ENCODE data around the gene COLEC11. TPM values are rescaled to one million over a fixed set of nuclear protein-coding genes. Genes with fewer than 3 reads are reported as not detected.
A peak's percentile ranks its signal among the peaks of the same experiment; 100 is the strongest.

Gene COLEC11
- total RNA-seq, 1 experiment from 2014 or later, result 1.3 TPM

DNA sequence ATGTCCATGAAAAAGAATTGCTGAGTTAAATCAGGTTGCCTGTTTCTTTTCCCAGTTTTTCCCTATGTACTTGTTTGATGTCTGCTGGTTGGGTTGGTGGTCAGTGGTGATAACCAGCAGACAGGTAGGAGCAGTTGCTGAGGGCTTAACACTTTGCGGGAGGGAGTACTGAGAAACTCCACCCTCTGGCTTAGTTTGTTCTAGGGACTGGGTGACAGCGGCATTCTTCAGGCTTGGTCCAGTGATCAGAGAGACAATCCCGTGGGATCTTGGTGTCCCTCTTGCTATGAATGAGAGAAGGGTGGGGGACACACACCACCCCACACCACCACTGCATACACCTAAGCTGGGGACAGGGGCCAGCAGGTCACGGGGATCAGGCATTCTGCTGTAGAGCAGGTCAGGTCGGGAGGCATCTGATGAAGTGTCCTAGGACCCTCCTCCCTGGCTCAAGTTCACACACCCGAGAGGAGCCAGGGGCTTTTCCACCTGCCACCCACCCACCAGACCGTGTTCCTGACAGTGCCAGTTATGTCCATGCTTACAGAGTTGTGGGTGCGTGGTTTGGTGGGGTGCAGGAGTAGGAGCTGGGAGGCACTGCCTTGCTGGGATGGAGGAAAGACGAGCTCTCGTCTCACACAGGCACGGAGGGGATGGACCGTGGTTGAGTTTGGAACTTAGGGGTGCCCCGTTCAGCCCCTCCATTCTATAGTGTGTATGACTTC lies 41.8 kb downstream of the COLEC11 start:
- 0 out of 2 replicates have a peak, but pooled peaks cover 8% of the 10 kb centered on the region for H3K4me1 Mint-ChIP-seq
- H3K27me3 Mint-ChIP-seq (ENCODE audit: low read depth), result no peaks in the 10 kb centered on the region
- TF ChIP-seq ZNF232 (CRISPR knock-in tag; IDR thresholded peaks at IDR 0.05) (no peak), FOXK1 (CRISPR knock-in tag; IDR thresholded peaks at IDR 0.05) (no peak), MYBL2 (CRISPR knock-in tag; IDR thresholded peaks at IDR 0.05) (no peak), PRRX2 (CRISPR knock-in tag; IDR thresholded peaks at IDR 0.05) (no peak), ETV6 (CRISPR knock-in tag; IDR thresholded peaks at IDR 0.05) (no peak), ZNF138 (CRISPR knock-in tag; conservative IDR thresholded peaks at IDR 0.05) (no peak)
- TF ChIP-seq, protein P1, sequence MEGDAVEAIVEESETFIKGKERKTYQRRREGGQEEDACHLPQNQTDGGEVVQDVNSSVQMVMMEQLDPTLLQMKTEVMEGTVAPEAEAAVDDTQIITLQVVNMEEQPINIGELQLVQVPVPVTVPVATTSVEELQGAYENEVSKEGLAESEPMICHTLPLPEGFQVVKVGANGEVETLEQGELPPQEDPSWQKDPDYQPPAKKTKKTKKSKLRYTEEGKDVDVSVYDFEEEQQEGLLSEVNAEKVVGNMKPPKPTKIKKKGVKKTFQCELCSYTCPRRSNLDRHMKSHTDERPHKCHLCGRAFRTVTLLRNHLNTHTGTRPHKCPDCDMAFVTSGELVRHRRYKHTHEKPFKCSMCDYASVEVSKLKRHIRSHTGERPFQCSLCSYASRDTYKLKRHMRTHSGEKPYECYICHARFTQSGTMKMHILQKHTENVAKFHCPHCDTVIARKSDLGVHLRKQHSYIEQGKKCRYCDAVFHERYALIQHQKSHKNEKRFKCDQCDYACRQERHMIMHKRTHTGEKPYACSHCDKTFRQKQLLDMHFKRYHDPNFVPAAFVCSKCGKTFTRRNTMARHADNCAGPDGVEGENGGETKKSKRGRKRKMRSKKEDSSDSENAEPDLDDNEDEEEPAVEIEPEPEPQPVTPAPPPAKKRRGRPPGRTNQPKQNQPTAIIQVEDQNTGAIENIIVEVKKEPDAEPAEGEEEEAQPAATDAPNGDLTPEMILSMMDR (IDR thresholded peaks at IDR 0.05), result no peak
- TF ChIP-seq, protein P2, sequence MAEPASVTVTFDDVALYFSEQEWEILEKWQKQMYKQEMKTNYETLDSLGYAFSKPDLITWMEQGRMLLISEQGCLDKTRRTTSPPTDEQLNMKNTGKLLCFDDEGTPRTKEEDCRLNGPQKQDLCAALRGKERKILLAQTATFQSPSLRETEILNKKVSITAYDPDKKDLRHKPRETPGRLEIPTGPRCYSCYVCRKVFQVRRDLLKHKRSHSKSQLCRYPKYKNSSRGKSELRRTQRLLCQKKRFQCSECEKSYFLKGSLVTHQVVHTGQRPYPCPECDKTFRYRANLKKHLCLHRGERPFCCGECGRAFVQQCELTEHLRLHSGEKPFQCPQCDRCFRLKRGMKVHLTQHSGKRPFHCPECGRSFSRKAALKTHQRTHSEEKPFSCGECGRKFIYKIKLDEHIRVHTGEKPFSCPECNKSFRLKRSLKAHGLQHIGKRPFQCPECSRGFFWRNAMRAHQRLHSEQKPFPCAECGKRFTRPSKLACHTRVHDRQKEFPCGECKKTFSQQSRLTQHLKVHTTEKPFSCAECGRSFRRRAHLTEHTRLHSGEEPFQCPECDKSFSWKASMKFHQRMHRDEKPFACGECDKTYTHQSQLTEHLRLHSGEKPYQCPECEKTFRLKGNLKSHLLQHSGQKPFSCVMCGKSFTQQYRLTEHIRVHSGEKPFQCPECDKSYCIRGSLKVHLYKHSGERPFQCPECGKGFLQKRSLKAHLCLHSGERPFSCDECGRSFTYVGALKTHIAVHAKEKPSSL (CRISPR knock-in tag; conservative IDR thresholded peaks at IDR 0.05), result no peak
- TF ChIP-seq, protein P3, sequence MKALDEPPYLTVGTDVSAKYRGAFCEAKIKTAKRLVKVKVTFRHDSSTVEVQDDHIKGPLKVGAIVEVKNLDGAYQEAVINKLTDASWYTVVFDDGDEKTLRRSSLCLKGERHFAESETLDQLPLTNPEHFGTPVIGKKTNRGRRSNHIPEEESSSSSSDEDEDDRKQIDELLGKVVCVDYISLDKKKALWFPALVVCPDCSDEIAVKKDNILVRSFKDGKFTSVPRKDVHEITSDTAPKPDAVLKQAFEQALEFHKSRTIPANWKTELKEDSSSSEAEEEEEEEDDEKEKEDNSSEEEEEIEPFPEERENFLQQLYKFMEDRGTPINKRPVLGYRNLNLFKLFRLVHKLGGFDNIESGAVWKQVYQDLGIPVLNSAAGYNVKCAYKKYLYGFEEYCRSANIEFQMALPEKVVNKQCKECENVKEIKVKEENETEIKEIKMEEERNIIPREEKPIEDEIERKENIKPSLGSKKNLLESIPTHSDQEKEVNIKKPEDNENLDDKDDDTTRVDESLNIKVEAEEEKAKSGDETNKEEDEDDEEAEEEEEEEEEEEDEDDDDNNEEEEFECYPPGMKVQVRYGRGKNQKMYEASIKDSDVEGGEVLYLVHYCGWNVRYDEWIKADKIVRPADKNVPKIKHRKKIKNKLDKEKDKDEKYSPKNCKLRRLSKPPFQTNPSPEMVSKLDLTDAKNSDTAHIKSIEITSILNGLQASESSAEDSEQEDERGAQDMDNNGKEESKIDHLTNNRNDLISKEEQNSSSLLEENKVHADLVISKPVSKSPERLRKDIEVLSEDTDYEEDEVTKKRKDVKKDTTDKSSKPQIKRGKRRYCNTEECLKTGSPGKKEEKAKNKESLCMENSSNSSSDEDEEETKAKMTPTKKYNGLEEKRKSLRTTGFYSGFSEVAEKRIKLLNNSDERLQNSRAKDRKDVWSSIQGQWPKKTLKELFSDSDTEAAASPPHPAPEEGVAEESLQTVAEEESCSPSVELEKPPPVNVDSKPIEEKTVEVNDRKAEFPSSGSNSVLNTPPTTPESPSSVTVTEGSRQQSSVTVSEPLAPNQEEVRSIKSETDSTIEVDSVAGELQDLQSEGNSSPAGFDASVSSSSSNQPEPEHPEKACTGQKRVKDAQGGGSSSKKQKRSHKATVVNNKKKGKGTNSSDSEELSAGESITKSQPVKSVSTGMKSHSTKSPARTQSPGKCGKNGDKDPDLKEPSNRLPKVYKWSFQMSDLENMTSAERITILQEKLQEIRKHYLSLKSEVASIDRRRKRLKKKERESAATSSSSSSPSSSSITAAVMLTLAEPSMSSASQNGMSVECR (CRISPR knock-in tag; IDR thresholded peaks at IDR 0.05; ENCODE audit: borderline replicate concordance), result no peak
- TF ChIP-seq, protein P4, sequence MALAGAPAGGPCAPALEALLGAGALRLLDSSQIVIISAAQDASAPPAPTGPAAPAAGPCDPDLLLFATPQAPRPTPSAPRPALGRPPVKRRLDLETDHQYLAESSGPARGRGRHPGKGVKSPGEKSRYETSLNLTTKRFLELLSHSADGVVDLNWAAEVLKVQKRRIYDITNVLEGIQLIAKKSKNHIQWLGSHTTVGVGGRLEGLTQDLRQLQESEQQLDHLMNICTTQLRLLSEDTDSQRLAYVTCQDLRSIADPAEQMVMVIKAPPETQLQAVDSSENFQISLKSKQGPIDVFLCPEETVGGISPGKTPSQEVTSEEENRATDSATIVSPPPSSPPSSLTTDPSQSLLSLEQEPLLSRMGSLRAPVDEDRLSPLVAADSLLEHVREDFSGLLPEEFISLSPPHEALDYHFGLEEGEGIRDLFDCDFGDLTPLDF (CRISPR knock-in tag; IDR thresholded peaks at IDR 0.05), result no peak
- TF ChIP-seq, protein P5, sequence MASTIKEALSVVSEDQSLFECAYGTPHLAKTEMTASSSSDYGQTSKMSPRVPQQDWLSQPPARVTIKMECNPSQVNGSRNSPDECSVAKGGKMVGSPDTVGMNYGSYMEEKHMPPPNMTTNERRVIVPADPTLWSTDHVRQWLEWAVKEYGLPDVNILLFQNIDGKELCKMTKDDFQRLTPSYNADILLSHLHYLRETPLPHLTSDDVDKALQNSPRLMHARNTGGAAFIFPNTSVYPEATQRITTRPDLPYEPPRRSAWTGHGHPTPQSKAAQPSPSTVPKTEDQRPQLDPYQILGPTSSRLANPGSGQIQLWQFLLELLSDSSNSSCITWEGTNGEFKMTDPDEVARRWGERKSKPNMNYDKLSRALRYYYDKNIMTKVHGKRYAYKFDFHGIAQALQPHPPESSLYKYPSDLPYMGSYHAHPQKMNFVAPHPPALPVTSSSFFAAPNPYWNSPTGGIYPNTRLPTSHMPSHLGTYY (CRISPR knock-in tag; IDR thresholded peaks at IDR 0.05), result no peak
- TF ChIP-seq, protein P6, sequence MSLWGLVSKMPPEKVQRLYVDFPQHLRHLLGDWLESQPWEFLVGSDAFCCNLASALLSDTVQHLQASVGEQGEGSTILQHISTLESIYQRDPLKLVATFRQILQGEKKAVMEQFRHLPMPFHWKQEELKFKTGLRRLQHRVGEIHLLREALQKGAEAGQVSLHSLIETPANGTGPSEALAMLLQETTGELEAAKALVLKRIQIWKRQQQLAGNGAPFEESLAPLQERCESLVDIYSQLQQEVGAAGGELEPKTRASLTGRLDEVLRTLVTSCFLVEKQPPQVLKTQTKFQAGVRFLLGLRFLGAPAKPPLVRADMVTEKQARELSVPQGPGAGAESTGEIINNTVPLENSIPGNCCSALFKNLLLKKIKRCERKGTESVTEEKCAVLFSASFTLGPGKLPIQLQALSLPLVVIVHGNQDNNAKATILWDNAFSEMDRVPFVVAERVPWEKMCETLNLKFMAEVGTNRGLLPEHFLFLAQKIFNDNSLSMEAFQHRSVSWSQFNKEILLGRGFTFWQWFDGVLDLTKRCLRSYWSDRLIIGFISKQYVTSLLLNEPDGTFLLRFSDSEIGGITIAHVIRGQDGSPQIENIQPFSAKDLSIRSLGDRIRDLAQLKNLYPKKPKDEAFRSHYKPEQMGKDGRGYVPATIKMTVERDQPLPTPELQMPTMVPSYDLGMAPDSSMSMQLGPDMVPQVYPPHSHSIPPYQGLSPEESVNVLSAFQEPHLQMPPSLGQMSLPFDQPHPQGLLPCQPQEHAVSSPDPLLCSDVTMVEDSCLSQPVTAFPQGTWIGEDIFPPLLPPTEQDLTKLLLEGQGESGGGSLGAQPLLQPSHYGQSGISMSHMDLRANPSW (CRISPR knock-in tag; conservative IDR thresholded peaks at IDR 0.05; ENCODE audit: low read depth), result no peak
- TF ChIP-seq, protein P7, sequence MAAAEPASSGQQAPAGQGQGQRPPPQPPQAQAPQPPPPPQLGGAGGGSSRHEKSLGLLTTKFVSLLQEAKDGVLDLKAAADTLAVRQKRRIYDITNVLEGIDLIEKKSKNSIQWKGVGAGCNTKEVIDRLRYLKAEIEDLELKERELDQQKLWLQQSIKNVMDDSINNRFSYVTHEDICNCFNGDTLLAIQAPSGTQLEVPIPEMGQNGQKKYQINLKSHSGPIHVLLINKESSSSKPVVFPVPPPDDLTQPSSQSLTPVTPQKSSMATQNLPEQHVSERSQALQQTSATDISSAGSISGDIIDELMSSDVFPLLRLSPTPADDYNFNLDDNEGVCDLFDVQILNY (CRISPR knock-in tag; IDR thresholded peaks at IDR 0.05), result no peak
- TF ChIP-seq, protein P8, sequence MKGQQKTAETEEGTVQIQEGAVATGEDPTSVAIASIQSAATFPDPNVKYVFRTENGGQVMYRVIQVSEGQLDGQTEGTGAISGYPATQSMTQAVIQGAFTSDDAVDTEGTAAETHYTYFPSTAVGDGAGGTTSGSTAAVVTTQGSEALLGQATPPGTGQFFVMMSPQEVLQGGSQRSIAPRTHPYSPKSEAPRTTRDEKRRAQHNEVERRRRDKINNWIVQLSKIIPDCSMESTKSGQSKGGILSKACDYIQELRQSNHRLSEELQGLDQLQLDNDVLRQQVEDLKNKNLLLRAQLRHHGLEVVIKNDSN (CRISPR knock-in tag; IDR thresholded peaks at IDR 0.05), result no peak
- ATAC-seq, result no peak
- no peaks in the 10 kb centered on the region for H3K36me3 Mint-ChIP-seq
- ChIA-PET POLR2A (no interaction called here), CTCF (no interaction called here)
- H3K9me3 Mint-ChIP-seq, result no peaks in the 10 kb centered on the region
- no peak overlapping the region for H3K27ac Mint-ChIP-seq
- DNase-seq (ENCODE audit: low spot score), result peak; percentile 4
- H3K4me3 Mint-ChIP-seq, result no peak overlapping the region
